ENCODE measurements around the gene PRPF19.

- TF ChIP-seq CTCF (conservative IDR thresholded peaks at IDR 0.05) (no peak), EZH2 (IDR thresholded peaks at IDR 0.05; ENCODE audit: low read depth) (no peak)
Measured at GRCh38 chr11:60905551-60906113, 753 bp downstream of the PRPF19 start.

Measured in PC-9 (cell line).